Dermis blood vessel endothelial cell (primary cell): ENCODE measurements around the gene BANF1. TPM values are rescaled to one million over a fixed set of nuclear protein-coding genes. Genes with fewer than 3 reads are reported as not detected.

Experiments used
- DNase-seq: peaks from one replicate; pipeline ENCODE4 v3.0.0; 2010
- total RNA-seq: library from RNA; depleted of rRNA; stranded (reverse); fragments of >200 nt; gene quantifications from 2 replicates; pipeline ENCODE4 v1.2.3, GENCODE V29; 2014

The BANF1 gene, protein sequence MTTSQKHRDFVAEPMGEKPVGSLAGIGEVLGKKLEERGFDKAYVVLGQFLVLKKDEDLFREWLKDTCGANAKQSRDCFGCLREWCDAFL
- 18.2 and 23.2 TPM in 2 replicates for total RNA-seq

DNA sequence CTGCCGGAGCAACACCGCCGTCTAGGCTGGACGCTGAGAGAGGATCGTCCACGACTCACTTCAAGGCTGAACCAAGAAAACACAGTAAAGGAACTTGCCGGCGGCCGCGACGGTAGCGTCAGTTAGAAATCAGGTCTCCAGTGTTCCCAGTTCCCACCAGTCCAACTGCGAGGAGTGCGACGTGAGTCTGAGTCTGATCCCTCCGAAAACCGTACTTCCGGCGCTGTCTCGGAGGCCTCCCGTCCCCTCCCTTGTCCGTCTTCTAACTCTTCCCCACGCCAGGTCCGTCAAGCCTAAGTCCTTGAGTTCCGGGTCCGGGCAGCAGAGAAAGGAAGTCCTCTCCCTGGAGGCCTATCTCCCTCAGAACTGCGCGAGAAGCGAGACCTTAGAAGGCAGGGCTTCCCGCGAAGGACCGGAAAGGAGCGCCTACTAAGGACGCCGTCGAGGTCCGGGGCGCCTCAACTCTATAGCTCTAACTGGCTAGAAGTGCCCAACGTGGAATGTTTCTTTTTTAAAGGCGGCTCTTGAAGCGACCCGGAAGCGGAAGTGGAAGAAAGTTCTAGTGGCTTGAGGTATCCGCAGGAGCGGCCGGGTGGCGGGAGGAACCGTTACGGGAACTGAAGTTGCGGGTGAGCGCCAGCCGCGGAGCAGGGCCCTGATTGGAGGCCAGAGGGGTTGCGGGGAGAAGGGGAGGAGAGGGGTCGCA is at the start of gene BANF1, which contains the start of gene EIF1AD:
Gene BANF1, plus strand, starts transcription at position 562 of the 706 bp plus-strand sequence. CDS start 748 bp downstream, outside the sequence.
Gene EIF1AD, minus strand, starts transcription at position 216 of the 706 bp plus-strand sequence. CDS start 1,768 bp downstream, outside the sequence.
- peak; percentile 99 for DNase-seq

DNA sequence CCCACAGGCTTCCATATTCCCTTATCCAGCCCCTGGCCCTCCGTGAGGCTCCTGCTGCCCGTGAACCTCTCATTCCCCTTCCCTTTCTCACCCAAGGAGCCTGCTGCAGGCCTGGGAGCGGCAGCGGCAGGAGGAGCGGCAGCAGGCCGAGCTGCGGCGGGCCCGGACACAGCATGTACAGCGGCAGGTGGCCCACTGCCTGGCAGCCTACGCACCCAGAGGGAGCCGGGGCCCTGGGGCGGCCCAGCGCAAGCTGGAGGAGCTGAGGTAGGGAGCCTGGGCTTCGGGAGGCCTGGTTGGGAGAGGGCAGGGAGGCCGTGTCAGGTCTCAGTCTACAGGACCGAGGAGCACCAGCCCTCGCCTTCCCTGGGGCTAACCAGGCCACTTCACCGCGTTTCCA is 48.8 kb upstream of the BANF1 start:
- DNase-seq = no peak

DNA sequence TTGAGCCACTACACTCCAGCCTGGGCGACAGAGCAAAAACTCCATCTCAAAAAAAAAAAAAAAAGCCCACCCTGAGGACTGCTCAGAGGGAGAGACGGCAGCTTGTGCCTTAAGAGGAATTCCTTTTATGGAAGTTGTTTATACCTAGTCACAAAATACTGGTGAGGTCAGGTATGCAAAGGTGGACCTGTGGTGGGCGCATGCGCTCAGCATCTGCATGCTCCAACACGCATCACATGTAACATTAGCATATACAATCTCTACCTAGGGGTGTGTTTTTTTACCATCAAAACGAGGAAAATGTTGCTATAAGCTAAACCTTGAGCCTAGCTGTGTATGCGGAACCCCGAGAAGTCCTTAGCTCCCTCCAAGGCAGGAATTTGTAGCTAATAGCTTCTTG is 47.5 kb upstream of the BANF1 start:
- DNase-seq = no peak

DNA sequence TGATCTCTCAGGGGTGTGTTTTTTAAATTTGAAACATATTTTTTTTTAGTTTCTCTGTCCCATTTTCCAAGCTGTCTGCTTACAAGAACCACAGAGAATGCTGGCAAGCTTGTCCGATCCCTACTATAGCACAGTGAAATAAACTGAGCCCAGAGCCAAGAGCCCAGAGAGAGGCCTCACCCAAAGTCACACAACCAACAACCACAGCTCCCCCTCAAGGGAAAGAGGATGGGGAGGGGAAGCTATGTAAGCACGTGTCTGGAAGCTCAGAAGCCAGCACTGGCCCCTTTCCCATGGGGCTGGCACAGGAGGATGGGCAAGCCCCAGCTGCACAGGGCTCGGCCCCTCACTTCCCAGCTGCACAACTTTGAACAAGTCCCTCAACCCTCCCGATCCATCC is 44.0 kb upstream of the BANF1 start:
- DNase-seq = no peak

DNA sequence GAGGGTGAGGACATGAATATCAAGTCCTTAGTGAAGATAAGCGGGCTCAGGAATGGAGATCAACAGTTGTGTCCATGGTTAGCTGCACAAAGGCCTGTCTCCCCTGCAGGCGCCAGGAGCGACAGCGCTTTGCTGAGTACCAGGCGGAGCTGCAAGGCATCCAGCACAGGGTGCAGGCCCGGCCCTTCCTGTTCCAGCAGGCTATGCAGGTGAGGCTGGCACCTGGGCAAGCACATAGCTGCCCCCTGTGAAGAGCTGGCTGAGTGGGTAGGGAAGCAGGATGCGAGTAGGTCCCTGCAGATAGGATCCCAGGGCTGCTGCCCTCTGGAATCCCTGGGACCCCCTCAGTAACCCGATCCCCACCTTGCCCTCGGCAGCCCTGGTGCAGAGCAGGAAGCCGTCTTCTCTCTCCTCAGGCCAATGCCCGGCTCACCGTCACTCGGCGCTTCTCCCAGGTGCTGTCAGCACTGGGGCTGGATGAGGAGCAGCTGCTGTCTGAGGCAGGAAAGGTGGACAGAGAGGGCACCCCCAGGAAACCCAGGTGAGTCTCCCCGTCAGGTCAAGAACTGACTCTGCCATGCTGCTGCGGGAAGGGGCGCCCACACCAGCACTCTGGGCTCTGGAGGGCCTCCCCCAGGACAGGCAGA is 43.4 kb upstream of the BANF1 start:
- no peak for DNase-seq

DNA sequence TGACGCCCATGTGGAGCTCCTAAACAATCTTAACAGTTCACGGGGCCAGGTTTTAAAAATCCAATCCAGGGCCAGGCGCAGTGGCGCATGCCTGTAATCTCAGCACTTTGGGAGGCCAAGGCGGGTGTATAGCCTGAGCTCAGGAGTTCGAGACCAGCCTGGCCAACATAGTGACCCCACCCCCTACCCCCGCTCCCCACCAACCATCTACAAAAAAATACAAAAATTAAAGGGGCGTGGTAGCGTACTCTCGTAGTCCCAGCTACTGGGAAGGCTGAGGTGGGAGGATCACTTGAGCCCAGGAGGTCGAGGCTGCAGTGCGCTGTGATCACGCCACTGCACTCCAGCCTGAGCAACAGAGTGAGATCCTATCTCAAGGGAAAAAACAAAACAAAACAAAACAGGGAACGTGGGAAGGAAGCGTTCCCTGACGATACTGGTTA is 41.5 kb upstream of the BANF1 start:
- DNase-seq = no peak

DNA sequence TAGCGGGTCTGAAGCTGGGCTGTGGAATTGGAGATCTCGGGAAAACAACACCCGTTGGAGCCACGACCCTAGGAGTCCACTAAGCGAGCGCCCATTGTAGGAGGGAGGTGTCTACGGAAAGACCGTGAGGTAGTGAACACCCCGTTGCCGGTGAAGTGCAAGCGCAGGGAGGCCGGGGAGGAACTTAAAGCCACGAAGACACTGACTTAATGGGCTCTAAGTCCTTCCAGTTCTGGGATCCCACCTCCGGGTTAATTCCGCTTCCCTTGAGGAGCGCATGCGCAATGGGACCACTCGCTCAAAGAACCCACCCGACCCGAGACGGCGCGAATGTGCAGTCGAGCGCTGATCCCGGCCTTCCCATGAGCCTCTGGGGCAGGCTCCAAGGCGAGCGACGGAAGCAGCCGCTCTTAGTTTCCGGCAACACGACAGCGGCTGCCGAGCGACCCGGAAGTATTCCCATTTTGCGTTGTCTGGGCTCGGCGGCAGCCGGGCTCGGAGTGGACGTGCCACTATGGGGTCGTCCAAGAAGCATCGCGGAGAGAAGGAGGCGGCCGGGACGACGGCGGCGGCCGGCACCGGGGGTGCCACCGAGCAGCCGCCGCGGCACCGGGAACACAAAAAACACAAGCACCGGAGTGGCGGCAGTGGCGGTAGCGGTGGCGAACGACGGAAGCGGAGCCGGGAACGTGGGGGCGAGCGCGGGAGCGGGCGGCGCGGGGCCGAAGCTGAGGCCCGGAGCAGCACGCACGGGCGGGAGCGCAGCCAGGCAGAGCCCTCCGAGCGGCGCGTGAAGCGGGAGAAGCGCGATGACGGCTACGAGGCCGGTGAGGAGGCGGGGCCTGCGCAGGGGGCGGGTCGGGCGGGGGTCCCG is 40.8 kb upstream of the BANF1 start, which contains the start of gene SART1:
Gene SART1, plus strand, starts transcription at position 468 of the 874 bp plus-strand sequence. Its CDS starts 47 bp downstream, at position 515.
- DNase-seq = peak; percentile 99

DNA sequence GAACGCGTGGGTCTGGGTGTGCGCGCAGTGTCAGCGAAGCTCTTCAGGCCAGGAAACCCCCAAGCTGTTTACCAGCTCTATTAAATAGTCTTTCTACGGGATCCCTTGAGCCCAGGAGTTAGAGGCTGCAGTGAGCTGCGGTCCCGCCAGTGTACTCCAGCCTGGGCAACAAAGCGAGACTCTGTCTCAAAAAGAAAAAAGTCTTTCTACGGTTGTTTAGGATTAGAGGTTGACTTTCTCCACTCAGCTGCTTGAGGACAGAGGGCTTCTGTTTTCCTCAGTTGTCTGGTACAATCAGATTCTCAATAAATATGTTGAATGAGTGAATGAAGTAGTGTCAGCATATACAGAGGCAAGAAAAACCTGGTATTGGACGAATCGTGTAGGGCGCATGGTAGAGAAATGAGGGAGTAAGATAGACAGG is 40.1 kb upstream of the BANF1 start:
- DNase-seq = no peak

DNA sequence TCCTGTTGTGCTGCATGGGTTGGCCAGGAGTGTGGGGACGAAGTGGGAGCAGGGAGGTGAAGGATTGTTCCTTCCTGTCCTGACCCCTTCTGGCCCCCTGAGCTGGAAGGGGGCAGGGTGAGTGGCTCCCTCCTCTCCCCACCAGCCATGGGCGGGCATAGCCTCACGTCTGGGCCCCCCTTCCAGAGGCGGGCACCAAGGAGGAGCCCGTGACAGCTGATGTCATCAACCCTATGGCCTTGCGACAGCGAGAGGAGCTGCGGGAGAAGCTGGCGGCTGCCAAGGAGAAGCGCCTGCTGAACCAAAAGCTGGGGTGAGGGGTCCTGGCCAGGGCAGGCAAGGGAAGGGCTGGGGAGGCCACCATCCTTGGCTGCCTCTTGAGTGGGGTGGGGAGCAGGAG is 37.4 kb upstream of the BANF1 start:
- DNase-seq = no peak

DNA sequence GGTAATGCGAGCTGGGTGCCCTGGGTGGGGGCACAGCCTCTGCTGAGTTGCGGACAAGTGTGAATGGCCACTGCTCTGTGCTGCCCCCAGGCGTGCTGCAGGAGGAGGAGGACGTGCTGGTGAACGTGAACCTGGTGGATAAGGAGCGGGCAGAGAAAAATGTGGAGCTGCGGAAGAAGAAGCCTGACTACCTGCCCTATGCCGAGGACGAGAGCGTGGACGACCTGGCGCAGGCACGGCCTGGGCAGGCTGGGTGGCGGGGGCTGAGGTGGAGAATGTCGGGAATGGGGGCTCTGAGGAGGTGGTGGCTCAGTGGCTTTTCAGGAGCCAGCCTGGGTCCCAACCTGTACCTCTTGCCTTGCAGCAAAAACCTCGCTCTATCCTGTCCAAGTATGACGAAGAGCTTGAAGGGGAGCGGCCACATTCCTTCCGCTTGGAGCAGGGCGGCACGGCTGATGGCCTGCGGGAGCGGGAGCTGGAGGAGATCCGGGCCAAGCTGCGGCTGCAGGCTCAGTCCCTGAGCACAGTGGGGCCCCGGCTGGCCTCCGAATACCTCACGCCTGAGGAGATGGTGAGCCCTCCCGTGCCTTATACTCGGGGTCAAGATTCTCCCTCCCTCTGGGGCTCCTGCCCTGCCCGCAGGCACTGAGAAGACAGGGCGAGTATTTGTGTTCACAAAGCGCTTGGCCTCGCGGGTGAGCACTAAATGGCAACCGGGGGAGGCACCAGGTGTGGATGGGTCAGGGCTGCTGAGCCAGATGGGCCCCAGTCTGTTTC is 36.1 kb upstream of the BANF1 start:
- DNase-seq = no peak

DNA sequence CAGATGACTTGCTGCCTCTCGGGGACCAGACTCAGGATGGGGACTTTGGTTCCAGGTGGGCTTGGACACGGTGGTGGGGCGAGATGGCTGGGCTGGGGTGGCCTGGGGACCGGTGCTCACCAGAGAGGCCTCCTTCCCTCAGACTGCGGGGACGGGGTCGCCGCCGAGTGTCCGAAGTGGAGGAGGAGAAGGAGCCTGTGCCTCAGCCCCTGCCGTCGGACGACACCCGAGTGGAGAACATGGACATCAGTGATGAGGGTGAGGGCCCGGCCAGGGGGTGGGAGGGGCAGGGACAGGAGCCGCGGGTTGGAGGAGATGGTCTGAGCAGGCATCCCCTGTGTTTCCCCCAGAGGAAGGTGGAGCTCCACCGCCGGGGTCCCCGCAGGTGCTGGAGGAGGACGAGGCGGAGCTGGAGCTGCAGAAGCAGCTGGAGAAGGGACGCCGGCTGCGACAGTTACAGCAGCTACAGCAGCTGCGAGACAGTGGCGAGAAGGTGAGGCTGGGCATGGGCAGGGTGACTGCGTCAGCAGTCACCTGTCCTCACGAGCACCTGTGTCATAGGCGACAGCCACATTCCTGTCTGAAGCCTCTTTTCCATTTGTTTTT is 34.9 kb upstream of the BANF1 start:
- DNase-seq = no peak

DNA sequence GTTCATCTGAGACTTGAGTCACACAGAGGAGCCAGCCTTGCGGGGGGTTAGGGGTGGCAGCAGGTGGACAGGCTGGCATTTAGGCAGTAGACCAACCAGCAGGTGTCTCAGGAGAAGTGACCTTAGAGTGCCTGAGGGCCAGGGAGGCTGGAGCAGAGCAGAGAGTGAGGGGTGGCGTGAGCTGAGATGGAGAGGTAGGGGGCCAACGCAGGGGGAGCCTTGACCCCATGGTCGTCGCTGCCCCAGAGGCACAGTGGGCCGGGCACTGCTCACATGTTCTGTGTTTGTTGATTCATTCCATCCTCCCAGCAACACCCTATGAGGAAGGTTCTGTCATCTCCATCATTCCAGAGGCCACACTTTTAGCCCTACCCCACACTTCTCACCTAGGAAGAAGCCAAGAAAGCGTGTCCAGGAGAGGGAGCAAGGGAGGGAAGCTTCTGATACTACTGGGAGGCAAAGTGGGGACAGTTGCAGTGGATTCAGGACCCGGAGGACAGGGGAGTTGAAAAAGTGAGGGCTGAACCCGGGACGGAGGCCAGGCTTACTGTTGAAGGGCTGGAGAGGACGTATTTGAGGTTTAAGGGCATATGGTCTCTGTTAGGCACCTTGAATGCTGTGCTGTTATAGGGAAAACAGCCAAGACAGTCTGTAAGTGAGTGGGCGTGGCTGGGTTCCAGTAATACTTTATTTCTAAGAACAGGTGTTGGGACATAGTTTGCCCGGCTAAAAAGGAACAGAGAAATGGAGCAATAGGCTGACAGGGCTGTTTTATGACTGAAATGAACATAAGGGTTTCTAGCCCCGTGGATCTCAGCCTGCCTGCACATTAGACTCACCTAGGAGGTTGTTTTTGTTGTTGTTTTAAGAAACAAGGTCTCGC is 33.5 kb upstream of the BANF1 start:
- DNase-seq = no peak

DNA sequence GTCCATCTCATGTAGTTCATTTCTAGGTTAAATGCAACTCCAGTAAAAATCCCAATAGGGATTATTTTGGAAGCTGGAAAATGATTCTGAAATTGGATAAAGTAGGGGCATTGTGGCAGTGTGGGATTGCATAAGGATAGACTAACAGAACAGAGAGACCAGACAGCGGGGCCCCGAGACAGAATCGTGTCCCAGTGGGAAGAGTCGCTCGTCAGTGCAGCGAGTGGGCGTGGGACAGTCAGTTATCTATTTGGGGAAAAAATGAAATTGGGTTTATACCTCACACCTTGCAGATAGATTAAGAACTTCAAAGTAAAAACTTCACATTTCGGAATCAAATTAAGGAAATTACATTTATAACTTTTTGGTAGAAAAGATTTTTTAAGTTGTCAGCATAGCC is 30.2 kb upstream of the BANF1 start:
- no peak for DNase-seq

DNA sequence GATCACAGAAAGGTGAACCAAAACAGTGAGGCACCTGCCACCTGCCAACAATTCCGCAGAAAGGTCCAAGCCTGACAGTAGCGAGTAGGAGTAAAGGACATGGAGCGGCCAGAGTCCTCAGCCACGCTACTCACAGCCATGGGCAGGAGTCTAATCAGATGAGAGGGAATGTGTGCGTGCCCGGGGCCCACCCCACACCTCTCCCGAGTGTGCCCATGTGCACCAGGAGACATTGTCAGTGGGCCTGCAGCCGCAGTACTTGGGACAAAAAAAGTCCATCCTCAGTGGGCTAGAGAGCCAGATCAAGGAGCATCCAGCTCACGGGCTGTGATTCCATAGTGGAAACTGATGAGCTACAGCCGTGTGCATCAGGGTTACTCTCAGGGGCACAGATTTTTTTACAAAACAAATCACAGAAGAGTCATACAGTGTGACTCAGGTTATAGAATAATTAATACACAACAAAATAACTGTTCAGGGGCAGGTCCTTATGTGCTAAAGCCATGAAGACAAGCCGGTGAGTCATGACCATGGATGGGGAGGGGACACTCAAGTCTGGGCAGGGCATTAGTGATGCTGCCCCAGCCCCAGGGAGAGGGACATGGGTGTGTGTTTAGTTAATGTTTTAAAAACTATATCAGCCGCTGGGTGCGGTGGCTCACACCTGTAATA is 28.7 kb upstream of the BANF1 start:
- no peak for DNase-seq

DNA sequence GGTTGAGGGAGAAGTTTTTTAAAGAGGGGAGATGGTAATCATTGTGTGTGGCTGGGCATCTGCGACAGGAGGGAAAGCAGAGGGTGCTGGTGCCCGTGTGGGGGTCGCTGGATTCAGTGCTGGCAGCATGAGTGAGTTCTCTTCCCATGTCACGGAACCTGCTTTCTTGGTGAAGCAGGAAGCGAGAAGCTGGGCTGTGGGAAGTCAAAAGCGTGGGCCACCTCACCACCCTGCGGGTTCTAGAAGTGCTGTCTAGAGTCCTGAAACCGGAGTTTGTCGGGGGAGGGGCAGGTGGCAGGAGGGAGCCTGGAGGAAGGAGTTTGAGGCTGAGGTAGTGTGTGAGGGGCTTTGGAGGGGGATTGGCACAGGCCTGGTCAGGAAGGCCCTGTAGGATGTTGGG is 26.5 kb upstream of the BANF1 start:
- no peak for DNase-seq

DNA sequence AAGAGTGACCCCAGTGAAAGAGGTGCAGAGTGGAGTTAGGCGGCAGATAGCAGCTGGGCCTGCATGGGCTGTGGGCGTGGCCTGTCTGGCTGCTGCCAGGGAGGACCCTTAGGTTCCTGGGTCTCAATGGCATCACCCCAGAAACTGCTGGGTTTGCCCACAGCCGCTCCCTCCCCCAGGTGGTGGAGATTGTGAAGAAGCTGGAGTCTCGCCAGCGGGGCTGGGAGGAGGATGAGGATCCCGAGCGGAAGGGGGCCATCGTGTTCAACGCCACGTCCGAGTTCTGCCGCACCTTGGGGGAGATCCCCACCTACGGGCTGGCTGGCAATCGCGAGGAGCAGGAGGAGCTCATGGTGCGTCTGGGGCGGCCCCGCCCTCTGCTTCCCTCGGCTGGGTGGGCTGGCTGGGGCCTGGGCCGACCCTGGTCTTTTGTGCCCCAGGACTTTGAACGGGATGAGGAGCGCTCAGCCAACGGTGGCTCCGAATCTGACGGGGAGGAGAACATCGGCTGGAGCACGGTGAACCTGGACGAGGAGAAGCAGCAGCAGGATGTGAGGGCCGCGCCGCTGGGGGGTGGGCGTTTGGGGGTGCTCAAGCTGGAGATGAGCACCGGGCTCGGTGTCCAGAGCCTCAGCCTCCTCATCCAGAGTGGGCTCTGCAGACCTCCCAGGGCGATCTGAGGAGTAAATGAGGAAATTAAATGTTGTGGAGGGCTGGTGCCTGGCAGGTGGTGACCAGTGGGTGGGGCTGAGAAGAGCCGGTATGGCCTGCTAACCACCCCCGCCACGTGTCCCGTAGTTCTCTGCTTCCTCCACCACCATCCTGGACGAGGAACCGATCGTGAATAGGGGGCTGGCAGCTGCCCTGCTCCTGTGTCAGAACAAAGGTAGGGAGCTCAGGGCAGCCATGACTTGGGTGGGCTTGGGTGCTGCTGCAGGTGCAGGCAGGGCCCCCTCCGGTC is 25.8 kb upstream of the BANF1 start:
- DNase-seq = no peak

DNA sequence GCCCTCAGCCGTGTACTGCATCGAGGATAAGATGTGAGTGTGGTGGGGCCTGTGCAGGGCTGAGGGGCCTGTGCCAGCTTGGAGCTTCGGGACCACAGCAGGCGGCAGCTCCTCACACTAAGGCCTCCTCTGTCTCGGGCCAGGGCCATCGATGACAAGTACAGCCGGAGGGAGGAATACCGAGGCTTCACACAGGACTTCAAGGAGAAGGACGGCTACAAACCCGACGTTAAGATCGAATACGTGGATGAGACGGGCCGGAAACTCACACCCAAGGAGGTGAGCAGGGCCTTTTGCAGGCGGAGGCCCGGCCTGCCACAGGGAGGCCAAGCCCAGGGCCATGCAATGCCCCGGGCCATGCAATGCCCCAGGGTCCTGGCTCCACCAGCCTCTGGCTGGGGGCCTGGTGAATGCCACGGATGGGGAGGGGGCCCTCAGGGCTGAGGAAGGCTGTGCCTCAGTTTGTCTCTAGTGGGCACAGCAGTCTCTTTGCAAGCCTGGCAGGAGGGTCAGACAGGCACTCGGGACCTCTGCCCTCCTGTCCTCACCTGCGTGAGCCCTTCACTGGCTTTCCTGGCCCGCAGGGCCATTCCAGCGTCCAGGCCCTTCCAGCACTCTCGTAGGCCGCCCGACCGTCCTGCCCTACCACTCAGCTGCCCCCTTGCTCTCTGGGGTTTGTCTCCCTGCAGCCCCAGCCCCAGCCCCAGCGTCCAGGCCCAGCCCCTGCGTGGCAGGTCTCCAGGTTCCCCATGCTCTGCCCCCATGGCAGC is 24.5 kb upstream of the BANF1 start:
- DNase-seq = no peak
